ENCODE data around the gene CACTIN. TPM values are rescaled to one million over a fixed set of nuclear protein-coding genes. Genes with fewer than 3 reads are reported as not detected.

Gene CACTIN
- total and polyA plus RNA-seq, 2 of the 4 experiments (the other 2 are of a cell fraction), result 10.8 to 19.5 TPM

GRCh38 chr19:3610745-3611717, 15.6 kb downstream of the CACTIN start:
- H4K8ac ChIP-seq (ENCODE audit: low read depth in 2 of 2, low read length in 2 of 2), result no peak overlapping the region
- no peak overlapping the region for H4K5ac ChIP-seq (ENCODE audit: low read depth, low read length)
- no peak overlapping the region for H2AK9ac ChIP-seq (replicated peaks; ENCODE audit: low read depth, low read length, poor library complexity)
- H3K4me3 ChIP-seq (ENCODE audit: insufficient read depth, low read depth, low read length), result no peak overlapping the region
- H3K4ac ChIP-seq (ENCODE audit: low read depth, low read length), result no peak overlapping the region
- no peak for ATAC-seq (ENCODE audit: low read depth)
- no peak overlapping the region for H2BK120ac ChIP-seq (ENCODE audit: low read depth, low read length)
- H2AK5ac ChIP-seq (ENCODE audit: low read depth, low read length), result no peak overlapping the region
- H3K9ac ChIP-seq (ENCODE audit: low read depth, low read length), result no peak overlapping the region
- DNase-seq, result no peak
- no peak overlapping the region for H3K4me2 ChIP-seq (ENCODE audit: low read depth, low read length)
- 0 out of 2 replicates have a peak, but pooled peaks cover 6% of the 10 kb centered on the region for H3K9me1 ChIP-seq (ENCODE audit: insufficient read depth, low read length)
- H3K27me3 ChIP-seq (ENCODE audit: control insufficient read depth, insufficient read depth, low read length), result no peaks in the 10 kb centered on the region
- intact Hi-C loops (cut with micrococcal nuclease), result loop anchor here (10.0 kb wide), 1 partner anchor 286 kb away; no protein-coding TSS in a partner anchor
- H3K9me3 ChIP-seq (ENCODE audit: control insufficient read depth, insufficient read depth, low read length), result no peaks in the 10 kb centered on the region
- no peak overlapping the region for H2BK5ac ChIP-seq (ENCODE audit: low read depth, low read length, poor library complexity, severe bottlenecking)
- no peak overlapping the region for H2AFZ ChIP-seq (replicated peaks; ENCODE audit: low read length, poor library complexity)
- 91% methylated on average over 7 of the region's 41 CpGs; no CpG with 5 or more reads in 1 of the 2 experiments for WGBS, 2 experiments (ENCODE audit: extremely low coverage in 2 of 2, insufficient read length in 1 of 2)
- peaks cover 10% of the 10 kb centered on the region for H3K4me1 ChIP-seq (ENCODE audit: control insufficient read depth, insufficient read depth, low read length)
- ChIA-PET CTCF (no interaction called here), POLR2A (ENCODE audit: unreplicated experiment) (no interaction called here)
- no peaks in the 10 kb centered on the region for H4K20me1 ChIP-seq (ENCODE audit: insufficient read depth, low read length)
- no peak overlapping the region for H3K27ac ChIP-seq (ENCODE audit: insufficient read depth, low read length)
- H3K79me1 ChIP-seq (ENCODE audit: low read depth in 1 of 2, low read length in 2 of 2), result peaks cover under 1 to 9% of the 10 kb centered on the region in 2 experiments; a peak in 2 of 4 replicates
- no peak overlapping the region for H3K23ac ChIP-seq (ENCODE audit: low read depth, low read length)
- no peak overlapping the region for H3K18ac ChIP-seq (ENCODE audit: low read depth, low read length)
- BruUV-seq (replicated peaks), result no TSS peak
- no peak overlapping the region for H3K56ac ChIP-seq (ENCODE audit: extremely low read depth, insufficient read depth, low read length)
- in situ Hi-C loops (cut with MboI; ENCODE audit: low sequenced_read_pairs), result loop anchor here (25.0 kb wide), 1 partner anchor 299 kb away; no protein-coding TSS in a partner anchor
- no peak overlapping the region for H2BK15ac ChIP-seq (ENCODE audit: low read depth, low read length)
- no peak overlapping the region for H4K91ac ChIP-seq (ENCODE audit: insufficient read depth, low read depth, low read length)
- dilution Hi-C loops (cut with HindIII; ENCODE audit: low sequenced_read_pairs, unreplicated experiment), result no loop called here
- H2BK20ac ChIP-seq (ENCODE audit: low read depth, low read length), result no peak overlapping the region
- no peak overlapping the region for H3K14ac ChIP-seq (replicated peaks; ENCODE audit: low read depth, low read length)
- H3K36me3 ChIP-seq (ENCODE audit: control insufficient read depth, insufficient read depth, low read length), result peaks cover 30% of the 10 kb centered on the region
- TF ChIP-seq RFX5 (IDR thresholded peaks at IDR 0.05; ENCODE audit: low read depth, low read length) (no peak), RAD21 (IDR thresholded peaks at IDR 0.05; ENCODE audit: low read length) (no peak), CHD1 (IDR thresholded peaks at IDR 0.05; ENCODE audit: low read depth, low read length) (no peak), POLR2A (IDR thresholded peaks at IDR 0.05; ENCODE audit: low read depth, low read length) (no peak), MXI1 (IDR thresholded peaks at IDR 0.05; ENCODE audit: borderline replicate concordance, low read depth, low read length) (no peak), MAZ (IDR thresholded peaks at IDR 0.05; ENCODE audit: borderline replicate concordance, low read depth, low read length) (no peak), FOS (IDR thresholded peaks at IDR 0.05; ENCODE audit: low read depth, low read length) (no peak), MAFK (IDR thresholded peaks at IDR 0.05; ENCODE audit: low read depth, low read length) (no peak), NFE2L2 (IDR thresholded peaks at IDR 0.05; ENCODE audit: low read depth, low read length) (no peak), RCOR1 (IDR thresholded peaks at IDR 0.05; ENCODE audit: insufficient replicate concordance, low read length) (no peak), CEBPB (IDR thresholded peaks at IDR 0.05; ENCODE audit: low read depth, low read length) (no peak), USF2 (IDR thresholded peaks at IDR 0.05; ENCODE audit: low read depth, low read length) (no peak), ELK1 (IDR thresholded peaks at IDR 0.05; ENCODE audit: borderline replicate concordance, low read depth, low read length) (no peak), BHLHE40 (IDR thresholded peaks at IDR 0.05; ENCODE audit: low read depth, low read length) (no peak), SMC3 (IDR thresholded peaks at IDR 0.05; ENCODE audit: low read depth, low read length) (no peak)

Data from IMR-90 (cell line).